WTC11 (cell line): ENCODE measurements around the gene TEX12. TPM values are rescaled to one million over a fixed set of nuclear protein-coding genes. Genes with fewer than 3 reads are reported as not detected.
A peak's percentile ranks its signal among the peaks of the same experiment; 100 is the strongest.
"Not testable (repeated sequence)": the region's sequence is repeated elsewhere in the genome, so short reads cannot be mapped to it uniquely, and the experiment has no call there.

Experiments used
- ATAC-seq: fragments of 200-7000 bp; cut with Tn5 transposase; 2 replicates; pipeline ENCODE4 v1.10.0; 2021; ENCODE audit warnings: mild to moderate bottlenecking, moderate library complexity
- CTCF ChIA-PET: fragments of 300-600 bp; sonication (Branson Sonifier 250); formaldehyde crosslinking; loops from one replicate; lab custom pipeline; 2021; ENCODE audit warnings: antibody characterized with exemption; lab: Charles Lee
- POLR2A ChIA-PET: fragments of 350-600 bp; sonication (Branson Sonifier 250); formaldehyde crosslinking; loops from one replicate; lab custom pipeline; 2021; ENCODE audit warnings: antibody characterized with exemption; lab: Charles Lee
- DNase-seq: peaks from one replicate; pipeline ENCODE4 v3.0.0; 2021; ENCODE audit warnings: low spot score
- H3K27ac Mint-ChIP-seq: 2 replicates; pipeline ENCODE4 v1.8.0; 2021; ENCODE audit warnings: mixed read lengths
- H3K27me3 Mint-ChIP-seq: 2 replicates; pipeline ENCODE4 v1.8.0; 2021; ENCODE audit warnings: low read depth, mild to moderate bottlenecking, moderate library complexity, mixed read lengths
- H3K36me3 Mint-ChIP-seq: 2 replicates; pipeline ENCODE4 v1.8.0; 2021; ENCODE audit warnings: mixed read lengths
- H3K4me1 Mint-ChIP-seq: 2 replicates; pipeline ENCODE4 v1.8.0; 2022; ENCODE audit warnings: mixed read lengths
- H3K4me3 Mint-ChIP-seq: 2 replicates; pipeline ENCODE4 v1.8.0; 2021; ENCODE audit warnings: mild to moderate bottlenecking, moderate library complexity, mixed read lengths
- H3K9me3 Mint-ChIP-seq: 2 replicates; pipeline ENCODE4 v1.8.0; 2021; ENCODE audit warnings: mixed read lengths
- ELF4 ChIP-seq: sonication (generic); formaldehyde crosslinking; IDR thresholded peaks from 2 replicates; pipeline ENCODE4 v1.8.1; 2022; ENCODE audit warnings: low read depth, mild to moderate bottlenecking, moderate library complexity, missing genetic modification reagents
- RORB ChIP-seq: fragments of 250-450 bp; sonication (Bioruptor Pico); IDR thresholded peaks from 2 replicates; pipeline ENCODE4 v1.9.0; 2021; ENCODE audit warnings: mild to moderate bottlenecking
- SMAD3 ChIP-seq: sonication (generic); formaldehyde crosslinking; IDR thresholded peaks from 2 replicates; pipeline ENCODE4 v1.8.0; 2022; ENCODE audit warnings: missing genetic modification reagents, mild to moderate bottlenecking, borderline replicate concordance
- ZBTB21 ChIP-seq: sonication (generic); formaldehyde crosslinking; IDR thresholded peaks from 2 replicates; pipeline ENCODE4 v1.8.1; 2023; ENCODE audit warnings: mild to moderate bottlenecking, missing genetic modification reagents, borderline replicate concordance
- ZNF317 ChIP-seq: sonication (generic); formaldehyde crosslinking; IDR thresholded peaks from 2 replicates; pipeline ENCODE4 v1.8.1; 2023; ENCODE audit warnings: low read depth, mild to moderate bottlenecking, moderate library complexity, missing genetic modification reagents, borderline replicate concordance
- ZNF425 ChIP-seq: fragments of 250-450 bp; sonication (Bioruptor Pico); conservative IDR thresholded peaks from 2 replicates; pipeline ENCODE4 v1.9.0; 2021; ENCODE audit warnings: mild to moderate bottlenecking
- total RNA-seq: library from RNA; stranded (reverse); gene quantifications from 3 replicates; pipeline ENCODE4 v1.2.3, GENCODE V29; 2021
- TF ChIP-seq, protein P1 (sequence below): sonication (generic); formaldehyde crosslinking; IDR thresholded peaks from 2 replicates; pipeline ENCODE4 v1.8.1; 2023; ENCODE audit warnings: mild to moderate bottlenecking, missing genetic modification reagents, borderline replicate concordance
- TF ChIP-seq, protein P2 (sequence below): sonication (generic); formaldehyde crosslinking; IDR thresholded peaks from 2 replicates; pipeline ENCODE4 v1.8.1; 2022; ENCODE audit warnings: low read depth, missing genetic modification reagents, borderline replicate concordance

The TEX12 gene
- total RNA-seq, 1 experiment from 2014 or later, result not detected

DNA sequence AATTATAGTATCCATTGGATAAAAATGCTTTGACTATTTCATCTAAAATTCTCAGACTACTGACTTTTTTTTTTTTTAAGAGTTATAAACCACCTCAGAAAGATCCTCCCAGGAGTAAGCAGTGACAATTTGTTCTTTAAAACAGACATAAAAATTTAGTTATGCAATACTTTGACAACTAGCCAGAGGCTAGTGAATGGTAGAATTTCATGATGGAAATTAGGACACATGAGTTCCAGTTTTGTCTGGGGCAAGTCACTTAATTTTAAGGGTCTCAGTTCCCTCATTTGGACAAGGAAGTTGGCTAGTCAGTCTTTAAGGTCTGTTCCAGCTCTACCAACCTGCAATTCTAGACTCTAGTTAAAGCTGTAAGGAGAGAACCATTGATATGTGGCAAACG lies 6.2 kb upstream of the TEX12 start (continued):
- TF ChIP-seq, protein P1, sequence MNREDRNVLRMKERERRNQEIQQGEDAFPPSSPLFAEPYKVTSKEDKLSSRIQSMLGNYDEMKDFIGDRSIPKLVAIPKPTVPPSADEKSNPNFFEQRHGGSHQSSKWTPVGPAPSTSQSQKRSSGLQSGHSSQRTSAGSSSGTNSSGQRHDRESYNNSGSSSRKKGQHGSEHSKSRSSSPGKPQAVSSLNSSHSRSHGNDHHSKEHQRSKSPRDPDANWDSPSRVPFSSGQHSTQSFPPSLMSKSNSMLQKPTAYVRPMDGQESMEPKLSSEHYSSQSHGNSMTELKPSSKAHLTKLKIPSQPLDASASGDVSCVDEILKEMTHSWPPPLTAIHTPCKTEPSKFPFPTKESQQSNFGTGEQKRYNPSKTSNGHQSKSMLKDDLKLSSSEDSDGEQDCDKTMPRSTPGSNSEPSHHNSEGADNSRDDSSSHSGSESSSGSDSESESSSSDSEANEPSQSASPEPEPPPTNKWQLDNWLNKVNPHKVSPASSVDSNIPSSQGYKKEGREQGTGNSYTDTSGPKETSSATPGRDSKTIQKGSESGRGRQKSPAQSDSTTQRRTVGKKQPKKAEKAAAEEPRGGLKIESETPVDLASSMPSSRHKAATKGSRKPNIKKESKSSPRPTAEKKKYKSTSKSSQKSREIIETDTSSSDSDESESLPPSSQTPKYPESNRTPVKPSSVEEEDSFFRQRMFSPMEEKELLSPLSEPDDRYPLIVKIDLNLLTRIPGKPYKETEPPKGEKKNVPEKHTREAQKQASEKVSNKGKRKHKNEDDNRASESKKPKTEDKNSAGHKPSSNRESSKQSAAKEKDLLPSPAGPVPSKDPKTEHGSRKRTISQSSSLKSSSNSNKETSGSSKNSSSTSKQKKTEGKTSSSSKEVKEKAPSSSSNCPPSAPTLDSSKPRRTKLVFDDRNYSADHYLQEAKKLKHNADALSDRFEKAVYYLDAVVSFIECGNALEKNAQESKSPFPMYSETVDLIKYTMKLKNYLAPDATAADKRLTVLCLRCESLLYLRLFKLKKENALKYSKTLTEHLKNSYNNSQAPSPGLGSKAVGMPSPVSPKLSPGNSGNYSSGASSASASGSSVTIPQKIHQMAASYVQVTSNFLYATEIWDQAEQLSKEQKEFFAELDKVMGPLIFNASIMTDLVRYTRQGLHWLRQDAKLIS (CRISPR knock-in tag), result no peak
- TF ChIP-seq ZNF425, result no peak

DNA sequence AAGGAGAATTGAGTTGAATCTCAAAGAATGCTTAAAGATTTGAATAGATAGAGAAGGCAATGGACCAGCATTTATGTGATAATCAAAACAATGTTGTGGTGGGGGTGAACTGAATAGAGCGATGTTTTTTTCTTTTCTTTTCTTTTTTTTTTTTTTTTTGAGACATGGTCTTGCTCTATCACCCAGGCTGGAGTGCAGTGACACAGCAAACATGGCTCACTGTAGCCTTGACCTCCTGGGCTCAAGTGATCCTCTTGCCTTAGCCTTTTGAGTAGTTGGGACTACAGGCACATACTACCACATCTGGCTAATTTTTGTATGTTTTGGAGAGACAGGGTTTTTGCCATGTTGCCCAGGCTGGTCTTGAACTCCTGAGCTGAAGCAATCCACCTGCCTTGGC lies 5.0 kb upstream of the TEX12 start:
- H3K27me3 Mint-ChIP-seq, H3K9me3 Mint-ChIP-seq, ATAC-seq, DNase-seq, POLR2A ChIA-PET, H3K36me3 Mint-ChIP-seq, H3K27ac Mint-ChIP-seq, H3K4me3 Mint-ChIP-seq: not testable (repeated sequence)
- CTCF ChIA-PET, result interaction anchor here (0.7 kb wide), 1 partner anchor 51 kb away, joined by 3 read pairs; no protein-coding TSS in a partner anchor
- peaks cover 12% of the 10 kb centered on the region for H3K4me1 Mint-ChIP-seq

GRCh38 chr11:112162761-112163546 lies 4.2 kb upstream of the TEX12 start:
- ChIA-PET CTCF (interaction anchor here (0.7 to 1.3 kb wide), 2 partner anchors 12 to 51 kb away, joined by 3 to 7 read pairs; partner anchors contain the start of gene BCO2), POLR2A (no interaction called here)
- Mint-ChIP-seq H3K27me3 (no peaks in the 10 kb centered on the region; the same call in 1 of the 2 replicates), H3K36me3 (no peaks in the 10 kb centered on the region), H3K4me3 (no peak overlapping the region), H3K4me1 (peaks cover 10% of the 10 kb centered on the region), H3K27ac (no peak overlapping the region), H3K9me3 (no peaks in the 10 kb centered on the region)
- ATAC-seq, result no peak
- DNase-seq, result no peak
- TF ChIP-seq ELF4 (CRISPR knock-in tag), result no peak

DNA sequence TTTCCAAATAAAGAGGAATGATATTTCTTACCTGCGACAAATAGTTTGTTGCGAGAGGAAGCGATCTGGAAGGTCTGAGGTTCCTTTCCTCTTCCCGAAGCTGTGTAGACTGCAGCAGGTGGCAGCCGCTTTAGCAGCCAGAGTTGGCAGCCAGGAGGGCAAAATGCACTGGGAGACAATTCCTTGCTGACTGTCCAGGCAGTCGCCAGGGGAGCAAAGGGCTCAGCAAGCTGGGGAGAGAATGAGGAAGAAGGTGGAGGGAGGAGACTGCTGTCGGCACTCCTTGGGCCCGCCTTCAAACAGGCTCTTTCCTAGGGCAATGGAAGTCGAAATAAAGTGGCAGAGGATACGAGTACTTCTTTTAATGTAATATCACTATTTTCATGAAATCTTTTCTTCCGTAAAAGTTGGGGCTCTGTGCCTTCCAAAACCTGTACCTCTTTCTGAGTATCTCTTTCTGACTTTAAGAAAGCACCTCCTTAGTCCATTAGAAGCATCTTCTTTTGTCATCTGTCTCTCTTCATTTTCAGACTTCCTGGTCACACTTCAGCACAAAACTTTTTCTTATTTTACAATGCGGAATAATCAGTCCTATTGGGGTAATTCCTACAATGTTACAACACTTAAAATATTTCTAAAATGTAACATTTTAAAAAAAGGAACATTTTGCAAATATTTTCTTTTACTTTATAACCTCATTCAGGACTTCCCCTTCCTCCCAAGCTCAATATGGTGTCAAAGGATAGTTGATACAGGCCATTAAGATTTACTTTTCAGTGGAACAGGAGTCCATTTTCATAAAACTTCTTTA lies 3.1 kb upstream of the TEX12 start, which contains the start of gene IL18:
IL18 (minus strand) TSS at position 220 of the 811 bp plus-strand sequence. CDS start 9,041 bp downstream, outside the sequence.
- Mint-ChIP-seq H3K9me3 (no peaks in the 10 kb centered on the region), H3K4me1 (peaks cover 10% of the 10 kb centered on the region), H3K36me3 (no peaks in the 10 kb centered on the region), H3K4me3 (peak within 1 kb of the TSS; percentile 26; the same call in 1 of the 2 replicates), H3K27ac (no peak within 1 kb of the TSS), H3K27me3 (no peaks in the 10 kb centered on the region; the same call in none of the 2 replicates)
- ATAC-seq (peak; percentile 98), DNase-seq (peak; percentile 38)
- ChIA-PET CTCF (interaction anchor here (1.1 to 1.5 kb wide), 3 partner anchors 9 to 50 kb away, joined by 3 to 7 read pairs (median 3); partner anchors contain the start of gene BCO2), POLR2A (no interaction called here)
- TF ChIP-seq RORB (CRISPR knock-in tag) (no peak), ZBTB21 (CRISPR knock-in tag) (no peak), SMAD3 (CRISPR knock-in tag) (no peak), ZNF317 (0 out of 2 replicates have a peak, but pooled peaks have one; percentile 42)
- TF ChIP-seq, protein P2, sequence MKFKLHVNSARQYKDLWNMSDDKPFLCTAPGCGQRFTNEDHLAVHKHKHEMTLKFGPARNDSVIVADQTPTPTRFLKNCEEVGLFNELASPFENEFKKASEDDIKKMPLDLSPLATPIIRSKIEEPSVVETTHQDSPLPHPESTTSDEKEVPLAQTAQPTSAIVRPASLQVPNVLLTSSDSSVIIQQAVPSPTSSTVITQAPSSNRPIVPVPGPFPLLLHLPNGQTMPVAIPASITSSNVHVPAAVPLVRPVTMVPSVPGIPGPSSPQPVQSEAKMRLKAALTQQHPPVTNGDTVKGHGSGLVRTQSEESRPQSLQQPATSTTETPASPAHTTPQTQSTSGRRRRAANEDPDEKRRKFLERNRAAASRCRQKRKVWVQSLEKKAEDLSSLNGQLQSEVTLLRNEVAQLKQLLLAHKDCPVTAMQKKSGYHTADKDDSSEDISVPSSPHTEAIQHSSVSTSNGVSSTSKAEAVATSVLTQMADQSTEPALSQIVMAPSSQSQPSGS, result no peak
- TF ChIP-seq, all 79 proteins: peak for 1
